HCT116 (cell line): Measurements from ENCODE around the gene KPNB1. TPM values are rescaled to one million over a fixed set of nuclear protein-coding genes. Genes with fewer than 3 reads are reported as not detected.

Experiments
- ATAC-seq: fragments of 200-7000 bp; cut with Tn5 transposase; 2 replicates; pipeline ENCODE4 v1.9.1; 2020; ENCODE audit warnings: mild to moderate bottlenecking, moderate library complexity
- BruUV-seq: library from RNA; stranded (reverse); fragments of 400-500 nt; replicated peaks from 2 replicates; lab custom pipeline; 2021; lab: Mats Ljungman, UMichigan
- CTCF ChIA-PET: fragments of 300-600 bp; sonication (Branson Sonifier 250); formaldehyde crosslinking; loops from one replicate; lab custom pipeline; 2021; ENCODE audit warnings: antibody characterized with exemption; lab: Charles Lee
- POLR2A ChIA-PET: fragments of 300-600, 350-600 bp; sonication (Branson Sonifier 250); formaldehyde crosslinking; loops from one replicate; lab custom pipeline; 2021; ENCODE audit warnings: antibody characterized with exemption; lab: Charles Lee
- RAD21 ChIA-PET, 2 experiments: fragments of 300-600 bp; sonication (Branson Sonifier 250); formaldehyde crosslinking; loops; one replicate each; lab custom pipeline; 2023; ENCODE audit warnings: low total read pairs in 2 of 2; ENCODE audit not compliant: uncharacterized antibody in 2 of 2, unreplicated experiment in 2 of 2, low non-redundant PET in 1 of 2; lab: Charles Lee
- DNase-seq: peaks from one replicate; pipeline ENCODE4 v3.0.0-alpha.2; 2010; ENCODE audit warnings: low read depth, low spot score
- H2AFZ ChIP-seq: fragments of 200-600 bp; shearing (Covaris generic), sonication (generic); 2 replicates; pipeline ENCODE4 v1.6.1; 2017; ENCODE audit warnings: low read depth, mixed run types, mixed read lengths, antibody characterized with exemption, low read length; ENCODE audit not compliant: poor library complexity, severe bottlenecking
- H3K27ac ChIP-seq: 2 replicates; pipeline ENCODE4 v1.5.1; 2012; ENCODE audit warnings: low read depth, low read length
- H3K27me3 ChIP-seq: fragments of 200-600 bp; sonication (generic); 2 replicates; pipeline ENCODE4 v1.6.1; 2016; ENCODE audit warnings: mixed run types, low read length, mixed read lengths; ENCODE audit not compliant: insufficient read depth
- H3K36me3 ChIP-seq, 2 experiments: fragments of 200-500 bp in 1 of 2; fragments of 200-600 bp in 1 of 2; sonication (Bioruptor generic) in 1 of 2; sonication (generic) in 1 of 2; 2 replicates each; pipeline versions ENCODE4 v1.5.1 to v1.6.1; 2014 to 2016; ENCODE audit warnings: low read length in 2 of 2, inconsistent platforms in 1 of 2, mixed read lengths in 1 of 2, mixed run types in 1 of 2; ENCODE audit not compliant: insufficient read depth in 2 of 2, control insufficient read depth in 1 of 2
- H3K4me1 ChIP-seq, 2 experiments: fragments of 200-600 bp in 1 of 2; sonication (generic) in 1 of 2; 2 replicates each; pipeline versions ENCODE4 v1.5.1 to v1.6.1; 2012 to 2017; ENCODE audit warnings: low read length in 2 of 2, inconsistent platforms in 1 of 2, mild to moderate bottlenecking in 1 of 2, mixed read lengths in 1 of 2, mixed run types in 1 of 2, moderate library complexity in 1 of 2; ENCODE audit not compliant: insufficient read depth in 2 of 2, control insufficient read depth in 1 of 2
- H3K4me2 ChIP-seq: fragments of 200-600 bp; sonication (generic); 2 replicates; pipeline ENCODE4 v1.6.1; 2017; ENCODE audit warnings: mixed run types, low read length, mixed read lengths
- H3K4me3 ChIP-seq, 2 experiments: fragments of 200-600 bp in 1 of 2; sonication (generic) in 1 of 2; replicated peaks in 1 of 2; 2 replicates each; pipeline ENCODE4 v1.5.1; 2011 to 2016; ENCODE audit warnings: low read length in 2 of 2, control low read depth in 1 of 2, low read depth in 1 of 2, mild to moderate bottlenecking in 1 of 2, mixed read lengths in 1 of 2, mixed run types in 1 of 2
- H3K79me2 ChIP-seq: fragments of 200-600 bp; sonication (generic); 2 replicates; pipeline ENCODE4 v1.6.1; 2017; ENCODE audit warnings: mild to moderate bottlenecking, mixed run types, low read length, moderate library complexity, mixed read lengths; ENCODE audit not compliant: insufficient read depth
- H3K9ac ChIP-seq: fragments of 200-600 bp; sonication (generic); 2 replicates; pipeline ENCODE4 v1.6.1; 2016; ENCODE audit warnings: low read length, mixed read lengths
- H3K9me2 ChIP-seq: fragments of 200-600 bp; sonication (generic), shearing (Covaris generic); 2 replicates; pipeline ENCODE4 v1.6.1; 2017; ENCODE audit warnings: mixed run types, mild to moderate bottlenecking, moderate library complexity; ENCODE audit not compliant: insufficient read depth
- H3K9me3 ChIP-seq, 2 experiments: fragments of 200-500 bp in 1 of 2; fragments of 200-600 bp in 1 of 2; sonication (Bioruptor generic) in 1 of 2; sonication (generic) in 1 of 2; 2 replicates each; pipeline ENCODE4 v1.6.1; 2014 to 2017; ENCODE audit warnings: low read length in 2 of 2, mixed read lengths in 2 of 2, inconsistent platforms in 1 of 2, low read depth in 1 of 2, mild to moderate bottlenecking in 1 of 2, mixed run types in 1 of 2, moderate library complexity in 1 of 2; ENCODE audit not compliant: control insufficient read depth in 1 of 2, insufficient read depth in 1 of 2
- H4K20me1 ChIP-seq: fragments of 200-600 bp; sonication (generic), shearing (Covaris generic); 2 replicates; pipeline ENCODE4 v1.6.1; 2017; ENCODE audit warnings: mixed run types, mild to moderate bottlenecking, moderate library complexity; ENCODE audit not compliant: insufficient read depth
- CBX3 ChIP-seq: IDR thresholded peaks from 2 replicates; pipeline ENCODE4 v1.6.1; 2012; ENCODE audit warnings: low read depth
- EGR1 ChIP-seq: IDR thresholded peaks from 2 replicates; pipeline ENCODE4 v1.6.1; 2012; ENCODE audit warnings: low read depth
- ELF1 ChIP-seq: IDR thresholded peaks from 2 replicates; pipeline ENCODE4 v1.6.1; 2012; ENCODE audit warnings: low read depth, borderline replicate concordance
- EZH2 ChIP-seq: fragments of 200-600 bp; sonication (generic); IDR thresholded peaks from 2 replicates; pipeline ENCODE4 v1.6.1; 2017; ENCODE audit warnings: antibody characterized with exemption, mixed run types
- FOSL1 ChIP-seq: IDR thresholded peaks from 2 replicates; pipeline ENCODE4 v1.6.1; 2012; ENCODE audit warnings: low read depth
- JUND ChIP-seq: IDR thresholded peaks from 2 replicates; pipeline ENCODE4 v1.6.1; 2012
- POLR2A ChIP-seq: IDR thresholded peaks from 2 replicates; pipeline ENCODE4 v1.7.0; 2011; ENCODE audit warnings: borderline replicate concordance; ENCODE audit not compliant: insufficient read depth, insufficient read length; ENCODE audit errors: extremely low read depth
- POLR2AphosphoS5 ChIP-seq: IDR thresholded peaks from 2 replicates; pipeline ENCODE4 v1.6.1; 2011; ENCODE audit warnings: mild to moderate bottlenecking, low read depth, low read length, moderate library complexity
- SIN3A ChIP-seq: IDR thresholded peaks from 2 replicates; pipeline ENCODE4 v1.6.1; 2012; ENCODE audit warnings: low read depth
- SRF ChIP-seq: IDR thresholded peaks from 2 replicates; pipeline ENCODE4 v1.6.1; 2012; ENCODE audit warnings: low read depth
- YY1 ChIP-seq: IDR thresholded peaks from 2 replicates; pipeline ENCODE4 v1.6.1; 2011; ENCODE audit warnings: low read length, low read depth, moderate library complexity, mild to moderate bottlenecking; ENCODE audit not compliant: insufficient replicate concordance; ENCODE audit errors: extremely low read depth
- ZFX ChIP-seq: fragments of 450-650 bp; IDR thresholded peaks from 2 replicates; pipeline ENCODE4 v1.6.1; 2017
- ZNF274 ChIP-seq: fragments of 200-500 bp; sonication (Bioruptor generic); IDR thresholded peaks from 2 replicates; pipeline ENCODE4 v1.6.1; 2014; ENCODE audit warnings: mild to moderate bottlenecking, low read depth, low read length, inconsistent platforms
- intact Hi-C: fragments of 100-400 bp; cut with micrococcal nuclease; formaldehyde crosslinking; loops from 2 replicates; pipeline ENCODE4 v1.10.0; 2022
- total RNA-seq: library from RNA; stranded (reverse); gene quantifications from one replicate; pipeline ENCODE4 v1.2.1, GENCODE V29; 2021; ENCODE audit not compliant: unreplicated experiment
- TF ChIP-seq, protein P1 (sequence below), 3 experiments: fragments of 200-600 bp in 1 of 3; sonication (generic) in 1 of 3; IDR thresholded peaks in 2 of 3; conservative IDR thresholded peaks in 1 of 3; 2 replicates each; pipeline ENCODE4 v1.5.1; 2012 to 2017; ENCODE audit warnings: low read depth in 2 of 3, low read length in 2 of 3, antibody characterized with exemption in 1 of 3, borderline replicate concordance in 1 of 3, control low read depth in 1 of 3, mild to moderate bottlenecking in 1 of 3, mixed read lengths in 1 of 3, mixed run types in 1 of 3, moderate library complexity in 1 of 3; ENCODE audit not compliant: insufficient read depth in 1 of 3
- TF ChIP-seq, protein P2 (sequence below): IDR thresholded peaks from 2 replicates; pipeline ENCODE4 v1.6.1; 2012

Gene KPNB1
- total RNA-seq, 1 experiment from 2014 or later, result 526 TPM

DNA sequence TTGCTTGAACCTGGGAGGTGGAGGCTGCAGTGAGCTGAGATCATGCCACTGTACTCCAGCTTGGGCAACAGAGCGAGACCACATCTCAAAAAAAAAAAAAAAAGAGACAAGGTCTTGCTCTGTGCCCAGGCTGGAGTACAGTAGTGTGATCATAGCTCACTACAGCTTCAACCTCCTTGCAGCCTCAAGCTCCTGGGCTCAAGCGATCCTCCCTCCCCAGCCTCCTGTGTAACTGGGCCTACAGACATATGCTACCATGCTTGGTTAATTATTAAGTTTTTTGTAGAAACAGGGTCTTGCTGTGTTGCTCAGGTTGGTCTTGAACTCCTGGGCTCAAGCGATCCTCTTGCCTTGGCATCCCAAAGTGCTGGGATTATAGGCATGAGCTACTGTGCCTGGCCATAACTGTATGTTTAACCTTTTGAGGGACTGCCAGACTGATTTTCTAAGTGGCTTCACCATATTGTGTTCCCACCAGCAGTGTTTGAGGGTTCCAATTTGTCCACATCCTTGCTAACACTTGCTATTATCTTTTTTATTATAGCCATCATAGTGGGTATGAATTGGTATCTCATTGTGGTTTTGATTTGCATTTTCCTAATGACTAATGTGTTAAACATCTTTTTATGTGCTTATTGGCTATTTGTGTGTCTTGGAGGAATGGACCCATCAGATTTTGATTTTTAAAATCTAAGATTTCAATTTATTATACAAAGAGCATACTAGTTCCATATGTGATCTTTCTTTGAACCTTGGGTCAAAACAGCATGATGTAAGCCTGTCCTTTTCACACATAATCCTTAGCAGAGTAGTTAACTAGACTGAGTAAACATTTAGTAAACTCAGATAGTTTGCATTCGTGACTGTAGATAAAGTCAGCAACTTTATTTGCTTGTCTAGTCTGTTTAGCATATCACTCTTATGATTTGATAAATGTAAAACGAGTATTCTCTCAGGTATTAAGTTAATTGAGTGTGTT lies 38.1 kb upstream of the KPNB1 start:
- TF ChIP-seq SIN3A (0 out of 2 replicates have a peak, but pooled peaks have one; percentile 15), SRF (no peak), EGR1 (no peak), JUND (no peak), CBX3 (no peak)
- ChIA-PET CTCF (interaction anchor here (1.2 kb wide), 1 partner anchor 111 kb away, joined by 5 read pairs; no protein-coding TSS in a partner anchor), POLR2A (no interaction called here)

DNA sequence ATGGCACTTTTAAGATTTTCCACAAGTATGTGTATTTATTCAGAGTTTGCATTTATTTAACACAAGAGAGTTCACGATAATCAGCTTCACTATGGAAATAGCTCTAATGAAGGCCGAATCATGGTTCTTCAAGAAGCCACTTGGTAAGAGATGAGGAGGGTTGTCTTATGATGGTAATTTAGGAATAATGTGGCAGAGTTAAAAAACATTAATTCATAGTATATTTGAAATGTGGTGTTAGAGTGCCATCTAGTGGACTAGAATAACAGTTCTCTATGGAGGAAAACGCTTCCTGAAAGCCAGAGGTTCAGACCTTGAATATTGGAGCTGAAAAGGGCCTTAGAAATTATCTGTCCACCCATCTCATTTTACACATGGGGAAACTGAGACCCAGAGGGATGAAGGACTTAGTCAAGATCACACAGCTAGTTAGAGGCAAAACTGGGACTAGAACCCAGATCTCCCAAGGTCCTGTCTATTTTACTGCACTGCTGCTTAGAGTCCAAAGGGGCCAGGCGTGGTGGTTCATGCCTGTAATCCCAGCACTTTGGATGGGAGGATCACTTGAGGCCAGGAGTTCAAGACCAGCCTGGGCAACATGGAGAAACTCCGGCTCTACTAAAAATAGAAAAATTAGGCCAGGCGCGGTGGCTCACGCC lies 33.8 kb upstream of the KPNB1 start:
- H3K27me3 ChIP-seq, result no peaks in the 10 kb centered on the region
- peaks cover 26 to 37% of the 10 kb centered on the region in 2 experiments for H3K36me3 ChIP-seq
- peak; percentile 52 for DNase-seq
- no peaks in the 10 kb centered on the region for H3K9me3 ChIP-seq
- CTCF ChIA-PET, result interaction anchor here (0.6 to 3.3 kb wide), 13 partner anchors 10 to 674 kb away, joined by 3 to 26 read pairs (median 4); no protein-coding TSS in a partner anchor
- peak; percentile 64 for ATAC-seq
- no peak overlapping the region for H3K27ac ChIP-seq
- no peak overlapping the region for H3K4me3 ChIP-seq
- POLR2A ChIA-PET, result no interaction called here
- peaks cover 18 to 59% of the 10 kb centered on the region in 2 experiments for H3K4me1 ChIP-seq
- no TSS peak for BruUV-seq
- RAD21 ChIA-PET, result interaction anchor here (0.6 to 2.0 kb wide), 4 partner anchors 115 to 304 kb away, joined by 3 to 9 read pairs (median 4); no protein-coding TSS in a partner anchor
- no peak overlapping the region for H2AFZ ChIP-seq
- intact Hi-C loops, result loop anchor here (1.0 to 10.0 kb wide), 6 partner anchors 116 to 674 kb away; no protein-coding TSS in a partner anchor
- no peaks in the 10 kb centered on the region for H3K79me2 ChIP-seq
- no peak overlapping the region for H3K4me2 ChIP-seq
- H3K9ac ChIP-seq, result no peak overlapping the region
- no peaks in the 10 kb centered on the region for H3K9me2 ChIP-seq
- no peaks in the 10 kb centered on the region for H4K20me1 ChIP-seq
- TF ChIP-seq SRF, result no peak
- TF ChIP-seq ZFX, result no peak
- TF ChIP-seq, protein P1, sequence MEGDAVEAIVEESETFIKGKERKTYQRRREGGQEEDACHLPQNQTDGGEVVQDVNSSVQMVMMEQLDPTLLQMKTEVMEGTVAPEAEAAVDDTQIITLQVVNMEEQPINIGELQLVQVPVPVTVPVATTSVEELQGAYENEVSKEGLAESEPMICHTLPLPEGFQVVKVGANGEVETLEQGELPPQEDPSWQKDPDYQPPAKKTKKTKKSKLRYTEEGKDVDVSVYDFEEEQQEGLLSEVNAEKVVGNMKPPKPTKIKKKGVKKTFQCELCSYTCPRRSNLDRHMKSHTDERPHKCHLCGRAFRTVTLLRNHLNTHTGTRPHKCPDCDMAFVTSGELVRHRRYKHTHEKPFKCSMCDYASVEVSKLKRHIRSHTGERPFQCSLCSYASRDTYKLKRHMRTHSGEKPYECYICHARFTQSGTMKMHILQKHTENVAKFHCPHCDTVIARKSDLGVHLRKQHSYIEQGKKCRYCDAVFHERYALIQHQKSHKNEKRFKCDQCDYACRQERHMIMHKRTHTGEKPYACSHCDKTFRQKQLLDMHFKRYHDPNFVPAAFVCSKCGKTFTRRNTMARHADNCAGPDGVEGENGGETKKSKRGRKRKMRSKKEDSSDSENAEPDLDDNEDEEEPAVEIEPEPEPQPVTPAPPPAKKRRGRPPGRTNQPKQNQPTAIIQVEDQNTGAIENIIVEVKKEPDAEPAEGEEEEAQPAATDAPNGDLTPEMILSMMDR (IDR thresholded peaks at IDR 0.05 in 2 of 3, conservative IDR thresholded peaks at IDR 0.05 in 1 of 3; ENCODE audit: borderline replicate concordance in 1 of 3, insufficient read depth in 1 of 3, low read depth in 2 of 3, low read length in 2 of 3), result peak; percentile 59 to 93 (median 83)
- peak; percentile 6; the same call in 1 of the 2 replicates for TF ChIP-seq POLR2AphosphoS5
- no peak for TF ChIP-seq FOSL1
- no peak for TF ChIP-seq ZNF274
- no peak for TF ChIP-seq YY1
- TF ChIP-seq, protein P2, sequence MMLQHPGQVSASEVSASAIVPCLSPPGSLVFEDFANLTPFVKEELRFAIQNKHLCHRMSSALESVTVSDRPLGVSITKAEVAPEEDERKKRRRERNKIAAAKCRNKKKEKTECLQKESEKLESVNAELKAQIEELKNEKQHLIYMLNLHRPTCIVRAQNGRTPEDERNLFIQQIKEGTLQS, result no peak
- no peak for TF ChIP-seq EZH2
- TF ChIP-seq POLR2A, result no peak
- TF ChIP-seq ELF1, result no peak

More for the DNA sequence above, 38.1 kb upstream of the KPNB1 start:
- Histone ChIP-seq H3K27me3 (no peaks in the 10 kb centered on the region), H4K20me1 (no peaks in the 10 kb centered on the region), H3K9me3 (no peaks in the 10 kb centered on the region), H3K36me3 (peaks cover 8 to 36% of the 10 kb centered on the region in 2 experiments), H3K27ac (no peak overlapping the region), H3K79me2 (no peaks in the 10 kb centered on the region), H3K9ac (no peak overlapping the region), H2AFZ (no peak overlapping the region), H3K4me3 (no peak overlapping the region), H3K4me1 (peaks cover 5 to 41% of the 10 kb centered on the region in 2 experiments; a peak in 3 of 4 replicates), H3K4me2 (no peak overlapping the region), H3K9me2 (no peaks in the 10 kb centered on the region)
- intact Hi-C loops, result loop anchor here (10.0 kb wide), 1 partner anchor 457 kb away; no protein-coding TSS in a partner anchor
- DNase-seq (no peak), ATAC-seq (no peak)
- no TSS peak for BruUV-seq
- RAD21 ChIA-PET, result no interaction called here
